HG03457 (cell line): ENCODE data around the gene WDR55.
"Not testable (repeated sequence)": the region's sequence is repeated elsewhere in the genome, so short reads cannot be mapped to it uniquely, and the experiment has no call there.

ENCODE experiments used
- ATAC-seq: cut with Tn5 transposase; IDR thresholded peaks from one replicate; pipeline ENCODE4 v1.9.1; 2021; ENCODE audit warnings: moderate number of reproducible peaks; ENCODE audit not compliant: unreplicated experiment

The WDR55 gene

DNA sequence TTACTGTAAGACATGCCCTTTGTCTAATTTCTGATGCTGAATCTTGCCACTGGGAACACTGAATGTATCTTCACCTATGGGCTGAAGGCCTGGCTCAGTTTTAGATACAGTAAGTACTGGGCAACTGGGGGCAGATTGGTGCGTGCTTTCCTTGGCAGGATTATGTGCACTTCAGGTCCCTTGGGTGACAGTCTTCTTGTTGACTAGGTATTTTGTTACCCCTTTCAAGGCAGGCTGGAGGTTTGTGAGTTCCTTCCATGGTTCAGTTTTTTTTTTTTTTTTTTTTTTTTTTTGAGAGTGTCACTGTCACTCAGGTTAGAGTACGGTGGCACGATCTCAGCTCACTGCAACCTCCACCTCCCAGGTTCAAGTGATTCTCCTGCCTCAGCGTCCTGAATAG, 43.1 kb downstream of the WDR55 start:
- no peak for ATAC-seq

DNA sequence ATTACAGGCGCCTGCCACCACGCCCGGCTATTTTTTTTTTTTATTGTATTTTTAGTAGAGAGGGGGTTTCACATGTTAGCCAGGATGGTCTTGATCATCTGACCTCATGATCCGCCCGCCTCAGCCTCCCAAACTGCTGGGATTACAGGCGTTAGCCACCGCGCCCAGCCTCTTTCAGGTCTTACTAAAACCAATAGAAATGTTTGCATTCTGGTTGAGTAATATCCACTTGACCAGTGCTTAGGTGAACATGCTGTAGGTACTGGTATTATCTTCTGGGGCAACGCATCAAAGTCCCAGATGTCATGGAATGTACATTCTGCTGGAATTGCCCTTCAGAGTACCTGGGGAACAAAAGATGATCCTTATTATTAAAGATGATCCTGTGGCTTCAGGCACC, 44.1 kb downstream of the WDR55 start:
- not testable (repeated sequence) for ATAC-seq

DNA sequence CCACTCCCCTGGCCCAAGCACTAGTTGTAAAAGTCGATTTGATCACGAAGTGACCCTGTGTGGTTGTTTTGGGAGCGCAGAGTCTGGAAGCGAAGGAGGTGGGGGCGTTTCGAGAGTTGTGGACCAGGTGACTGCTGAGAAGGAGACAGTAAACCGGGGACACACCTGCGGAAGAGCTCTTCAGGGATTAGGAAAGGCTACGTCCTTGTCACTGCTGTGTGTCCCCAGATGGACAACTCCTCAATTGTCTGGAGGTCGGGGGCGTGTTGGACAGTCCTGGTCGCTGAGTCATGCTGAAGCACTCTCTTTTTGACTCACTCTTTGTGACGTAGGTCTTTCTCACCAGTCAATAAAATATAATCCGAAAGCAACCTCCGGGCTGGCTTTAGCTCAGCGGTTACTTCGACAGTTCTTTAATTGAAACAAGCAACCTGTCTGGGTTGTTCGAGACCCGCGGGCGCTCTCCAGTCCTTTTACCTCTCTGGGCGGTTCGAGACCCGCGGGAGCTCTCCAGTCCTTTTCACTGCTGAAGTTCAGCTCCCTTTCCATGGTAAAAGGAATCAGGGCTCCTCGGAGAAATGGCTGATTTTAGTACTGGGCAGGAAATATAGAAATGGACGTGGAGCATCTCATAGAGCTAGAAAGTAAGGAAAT, 46.3 kb downstream of the WDR55 start:
- peak; percentile 89 for ATAC-seq

DNA sequence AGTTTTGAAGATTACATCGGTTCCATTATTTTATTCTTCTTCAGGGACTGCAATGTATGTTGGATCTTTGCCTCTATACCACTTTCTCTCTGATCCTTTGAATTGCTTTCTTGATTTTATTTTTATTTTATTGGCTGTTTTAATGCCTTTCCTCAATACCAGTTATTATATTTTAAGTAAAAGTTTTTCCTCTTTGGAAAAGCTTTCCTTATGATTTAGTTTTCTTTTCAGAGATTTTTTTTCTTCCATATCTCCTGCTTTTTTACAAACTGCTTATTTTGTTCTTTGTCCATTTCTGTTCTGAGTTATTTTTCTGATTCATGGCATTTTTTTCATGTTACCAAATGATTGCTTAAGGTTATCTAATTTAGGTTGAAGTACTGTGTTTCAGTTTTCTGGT, 47.1 kb downstream of the WDR55 start:
- ATAC-seq: no peak

DNA sequence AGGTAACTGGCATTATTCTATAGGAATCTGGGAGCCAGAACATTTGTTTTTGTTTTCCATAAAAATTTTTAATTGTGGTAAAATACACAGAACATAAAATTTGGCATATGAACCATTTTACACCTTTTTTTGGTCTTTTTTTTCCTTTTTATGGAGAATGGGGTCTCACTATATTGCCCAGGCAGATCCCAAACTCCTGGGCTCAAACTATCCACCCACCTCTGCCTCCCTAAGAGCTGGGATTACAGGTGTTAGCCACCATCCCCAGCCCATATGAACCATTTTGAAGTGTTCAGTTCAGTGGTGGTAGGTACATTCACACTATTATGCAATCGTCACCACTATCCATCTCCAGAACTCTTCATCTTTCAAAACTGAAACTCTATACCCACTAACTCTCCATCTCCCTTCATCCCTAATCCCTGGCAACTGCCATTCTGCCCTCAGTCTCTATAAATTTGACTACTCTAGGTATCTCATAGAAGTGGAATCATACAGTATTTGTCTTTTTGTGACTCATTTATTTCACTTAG, 48.9 kb downstream of the WDR55 start:
- ATAC-seq: no peak

DNA sequence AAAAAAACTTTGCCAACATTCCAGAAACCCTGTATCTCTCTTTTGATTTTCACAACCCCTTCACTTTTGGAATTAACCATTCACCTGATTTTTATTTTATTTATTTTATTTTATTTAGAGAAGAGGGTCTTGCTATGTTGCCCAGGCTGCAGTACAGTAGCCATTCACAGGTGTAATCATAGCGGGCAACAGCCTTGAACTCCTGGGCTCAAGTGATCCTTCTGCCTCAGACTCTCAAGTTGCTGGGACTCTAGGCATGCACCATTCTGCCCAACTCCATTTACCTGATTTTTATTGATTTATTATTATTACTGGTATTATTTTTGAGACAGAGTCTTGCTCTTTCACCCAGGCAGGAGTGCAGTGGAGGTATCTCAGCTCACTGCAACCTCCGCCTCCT, 51.5 kb downstream of the WDR55 start:
- not testable (repeated sequence) for ATAC-seq

DNA sequence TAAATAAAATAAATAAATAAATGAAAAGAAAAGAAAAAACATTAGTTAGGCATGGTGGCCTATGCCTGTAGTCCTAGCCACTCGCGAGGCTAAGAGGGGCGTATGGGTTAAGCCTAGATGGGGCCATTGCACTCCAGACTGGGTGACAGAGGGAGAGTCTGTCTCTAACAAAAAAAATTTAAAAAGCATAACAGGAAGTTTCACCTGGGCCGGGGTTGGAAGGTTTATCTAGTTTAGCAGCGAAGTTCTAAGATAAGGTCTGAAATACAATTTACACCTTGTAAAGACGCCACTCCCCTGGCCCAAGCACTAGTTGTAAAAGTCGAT, 53.5 kb downstream of the WDR55 start:
- no peak for ATAC-seq

DNA sequence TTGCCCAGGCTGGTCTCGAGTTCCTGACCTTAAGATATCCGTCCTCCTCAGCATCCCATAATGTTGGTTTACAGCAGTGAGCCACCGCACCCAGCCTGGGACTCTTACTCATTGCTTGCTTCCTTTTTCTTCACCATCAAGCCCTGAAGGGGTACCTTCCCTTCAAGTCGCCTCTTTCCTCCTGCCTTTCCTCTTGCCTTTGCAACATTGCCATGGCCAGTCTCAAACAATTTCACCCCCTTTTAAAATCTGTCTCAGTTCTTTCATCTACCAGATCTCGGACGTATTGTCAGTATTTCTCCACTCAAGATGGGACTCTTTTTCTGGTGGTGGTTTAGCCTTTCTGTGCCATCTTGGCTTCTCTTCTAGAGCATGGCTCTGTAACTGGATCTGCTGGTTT, 56.0 kb downstream of the WDR55 start:
- not testable (repeated sequence) for ATAC-seq

DNA sequence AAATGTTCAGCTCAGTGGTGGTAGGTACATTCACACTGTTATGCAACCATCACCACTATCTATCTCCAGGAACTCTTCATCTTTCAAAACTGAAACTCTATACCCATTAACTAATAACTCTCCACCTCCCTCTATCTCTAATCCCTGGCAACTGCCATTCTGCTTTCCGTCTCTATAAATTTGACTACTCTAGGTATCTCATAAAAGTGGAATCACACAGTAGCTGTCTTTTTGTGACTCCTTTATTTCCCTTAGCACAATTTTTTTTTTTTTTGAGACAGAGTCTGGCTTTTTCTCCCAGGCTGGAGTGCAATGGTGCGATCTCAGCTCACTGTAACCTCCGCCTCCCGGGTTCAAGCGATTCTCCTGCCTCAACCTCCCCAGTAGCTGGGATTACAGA, 56.7 kb downstream of the WDR55 start:
- not testable (repeated sequence) for ATAC-seq
